OCI-LY3 (cell line): ENCODE measurements around the gene RUNX3.

Experiments
- EZH2phosphoT487 ChIP-seq: fragments of 200-600 bp; shearing (Covaris generic); IDR thresholded peaks from 2 replicates; pipeline ENCODE4 v1.6.1; 2018; ENCODE audit warnings: antibody characterized with exemption, mixed run types, low read depth
- TF ChIP-seq, protein P1 (sequence below): fragments of 200-600, 300-600 bp; sonication (generic); IDR thresholded peaks from 2 replicates; pipeline ENCODE4 v1.5.1; 2014; ENCODE audit warnings: antibody characterized with exemption, low read length, low read depth

- TF ChIP-seq, protein P1, sequence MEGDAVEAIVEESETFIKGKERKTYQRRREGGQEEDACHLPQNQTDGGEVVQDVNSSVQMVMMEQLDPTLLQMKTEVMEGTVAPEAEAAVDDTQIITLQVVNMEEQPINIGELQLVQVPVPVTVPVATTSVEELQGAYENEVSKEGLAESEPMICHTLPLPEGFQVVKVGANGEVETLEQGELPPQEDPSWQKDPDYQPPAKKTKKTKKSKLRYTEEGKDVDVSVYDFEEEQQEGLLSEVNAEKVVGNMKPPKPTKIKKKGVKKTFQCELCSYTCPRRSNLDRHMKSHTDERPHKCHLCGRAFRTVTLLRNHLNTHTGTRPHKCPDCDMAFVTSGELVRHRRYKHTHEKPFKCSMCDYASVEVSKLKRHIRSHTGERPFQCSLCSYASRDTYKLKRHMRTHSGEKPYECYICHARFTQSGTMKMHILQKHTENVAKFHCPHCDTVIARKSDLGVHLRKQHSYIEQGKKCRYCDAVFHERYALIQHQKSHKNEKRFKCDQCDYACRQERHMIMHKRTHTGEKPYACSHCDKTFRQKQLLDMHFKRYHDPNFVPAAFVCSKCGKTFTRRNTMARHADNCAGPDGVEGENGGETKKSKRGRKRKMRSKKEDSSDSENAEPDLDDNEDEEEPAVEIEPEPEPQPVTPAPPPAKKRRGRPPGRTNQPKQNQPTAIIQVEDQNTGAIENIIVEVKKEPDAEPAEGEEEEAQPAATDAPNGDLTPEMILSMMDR: no peak
- no peak for TF ChIP-seq EZH2phosphoT487
Observed at GRCh38 chr1:24890887-24891286, 39.2 kb downstream of the RUNX3 start.
